Neural cell (in vitro differentiated cells): Measurements from ENCODE around the gene FCHSD2. TPM values are rescaled to one million over a fixed set of nuclear protein-coding genes. Genes with fewer than 3 reads are reported as not detected.

Source experiments
- H2AFZ ChIP-seq: fragments of 200-600, 300-800 bp; sonication (generic), shearing (Covaris generic); 2 replicates; pipeline ENCODE4 v1.6.0; 2014; ENCODE audit warnings: low read depth, mild to moderate bottlenecking, antibody characterized with exemption, low read length, moderate library complexity
- H3F3A ChIP-seq: fragments of 200-600 bp; shearing (Covaris generic); 2 replicates; pipeline ENCODE4 v1.6.1; 2016; ENCODE audit warnings: mild to moderate bottlenecking, moderate library complexity, mixed read lengths, antibody characterized with exemption, low read length; ENCODE audit not compliant: insufficient read depth, poor library complexity, severe bottlenecking
- H3K27ac ChIP-seq: fragments of 200-600, 300-800 bp; sonication (generic), shearing (Covaris generic); 2 replicates; pipeline ENCODE4 v1.5.1; 2014; ENCODE audit warnings: mild to moderate bottlenecking, low read length, moderate library complexity
- H3K27me3 ChIP-seq: fragments of 300-800, 200-600 bp; sonication (generic), shearing (Covaris generic); 2 replicates; pipeline ENCODE4 v1.6.0; 2014; ENCODE audit warnings: mild to moderate bottlenecking, low read depth, low read length, moderate library complexity; ENCODE audit not compliant: insufficient read depth
- H3K36me3 ChIP-seq: fragments of 300-800, 200-600 bp; sonication (generic), shearing (Covaris generic); 2 replicates; pipeline ENCODE4 v1.5.1; 2014; ENCODE audit warnings: mild to moderate bottlenecking, antibody characterized with exemption, low read length, moderate library complexity; ENCODE audit not compliant: insufficient read depth
- H3K4me2 ChIP-seq: fragments of 300-800, 200-600 bp; sonication (generic), shearing (Covaris generic); 2 replicates; pipeline ENCODE4 v1.6.0; 2014; ENCODE audit warnings: mild to moderate bottlenecking, low read length
- H3K4me3 ChIP-seq: fragments of 300-800, 200-600 bp; sonication (generic), shearing (Covaris generic); 2 replicates; pipeline ENCODE4 v1.5.1; 2014; ENCODE audit warnings: mild to moderate bottlenecking, low read length, moderate library complexity
- H3K79me2 ChIP-seq: fragments of 200-600 bp; shearing (Covaris generic); replicated peaks from 2 replicates; pipeline ENCODE4 v1.6.0; 2014; ENCODE audit warnings: mild to moderate bottlenecking, low read length, moderate library complexity; ENCODE audit not compliant: insufficient read depth
- H3K9ac ChIP-seq: fragments of 300-800, 200-600 bp; sonication (generic), shearing (Covaris generic); 2 replicates; pipeline ENCODE4 v1.6.1; 2016; ENCODE audit warnings: mild to moderate bottlenecking, low read length, mixed read lengths
- H3K9me2 ChIP-seq: fragments of 200-600 bp; shearing (Covaris generic); 2 replicates; pipeline ENCODE4 v1.6.1; 2016; ENCODE audit warnings: mild to moderate bottlenecking, low read length, mixed read lengths; ENCODE audit not compliant: insufficient read depth
- H3K9me3 ChIP-seq: fragments of 200-600, 300-800 bp; sonication (generic), shearing (Covaris generic); 2 replicates; pipeline ENCODE4 v1.6.1; 2016; ENCODE audit warnings: mild to moderate bottlenecking, mixed run types, low read length, moderate library complexity, mixed read lengths
- H4K20me1 ChIP-seq: fragments of 200-600 bp; shearing (Covaris generic); 2 replicates; pipeline ENCODE4 v1.6.1; 2016; ENCODE audit warnings: mild to moderate bottlenecking, mixed run types; ENCODE audit not compliant: insufficient read depth
- EP300 ChIP-seq: fragments of 450-650 bp; conservative IDR thresholded peaks from 2 replicates; pipeline ENCODE4 v1.6.1; 2014; ENCODE audit warnings: antibody characterized with exemption, mild to moderate bottlenecking, moderate library complexity; ENCODE audit not compliant: poor library complexity, severe bottlenecking
- EZH2 ChIP-seq: fragments of 200-600, 300-800 bp; shearing (Covaris generic), sonication (generic); IDR thresholded peaks from 2 replicates; pipeline ENCODE4 v1.6.1; 2014; ENCODE audit warnings: antibody characterized with exemption, low read length, borderline replicate concordance, mild to moderate bottlenecking; ENCODE audit not compliant: insufficient read depth, poor library complexity, severe bottlenecking
- MXI1 ChIP-seq: fragments of 450-650 bp; conservative IDR thresholded peaks from 2 replicates; pipeline ENCODE4 v1.6.1; 2014; ENCODE audit warnings: antibody characterized with exemption, mild to moderate bottlenecking; ENCODE audit not compliant: poor library complexity, severe bottlenecking
- POLR2AphosphoS5 ChIP-seq: IDR thresholded peaks from 2 replicates; pipeline ENCODE4 v1.6.1; 2012
- RAD21 ChIP-seq: fragments of 450-650 bp; conservative IDR thresholded peaks from 2 replicates; pipeline ENCODE4 v1.6.1; 2014; ENCODE audit warnings: antibody characterized with exemption, mild to moderate bottlenecking, moderate library complexity
- SMC3 ChIP-seq: fragments of 450-650 bp; conservative IDR thresholded peaks from 2 replicates; pipeline ENCODE4 v1.6.1; 2014; ENCODE audit warnings: antibody characterized with exemption, mild to moderate bottlenecking, moderate library complexity; ENCODE audit not compliant: poor library complexity
- TAF1 ChIP-seq: IDR thresholded peaks from 2 replicates; pipeline ENCODE4 v1.6.1; 2012; ENCODE audit warnings: low read depth
- polyA plus RNA-seq: library from polyadenylated mRNA; depleted of rRNA; stranded (reverse); fragments of >200 nt; gene quantifications from 2 replicates; pipeline ENCODE4 v1.2.3, GENCODE V29; 2014
- TF ChIP-seq, protein P1 (sequence below): IDR thresholded peaks from 2 replicates; pipeline ENCODE4 v1.6.1; 2012; ENCODE audit warnings: borderline replicate concordance
- TF ChIP-seq, protein P2 (sequence below): fragments of 450-650 bp; IDR thresholded peaks from 2 replicates; pipeline ENCODE4 v1.5.1; 2014; ENCODE audit warnings: antibody characterized with exemption, mild to moderate bottlenecking, moderate library complexity; ENCODE audit not compliant: poor library complexity, severe bottlenecking

The FCHSD2 gene
- polyA plus RNA-seq, 1 donor from 2014 or later, result 40.8 TPM

DNA sequence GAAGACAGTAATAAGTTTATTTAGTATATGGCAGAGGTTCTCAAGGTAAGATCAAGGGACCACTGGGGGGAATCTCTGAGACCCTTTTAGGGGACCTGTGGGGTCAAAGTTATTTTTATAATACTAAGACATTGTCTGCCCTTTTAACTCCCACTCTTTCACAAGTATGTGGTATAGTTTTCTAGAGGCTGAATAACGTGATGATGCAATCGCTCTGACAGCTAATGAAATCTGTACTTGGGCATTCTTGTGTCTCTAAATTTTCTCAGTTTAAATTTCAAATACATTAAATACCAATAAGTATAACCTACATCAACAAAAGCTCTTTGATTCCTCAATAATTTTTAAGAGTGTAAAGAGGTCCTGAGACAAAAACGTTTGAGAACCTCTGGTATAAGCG is 180.0 kb downstream of the FCHSD2 start:
- Histone ChIP-seq H3K27me3 (no peaks in the 10 kb centered on the region), H3K9me3 (no peaks in the 10 kb centered on the region), H3K4me2 (no peak overlapping the region), H4K20me1 (no peaks in the 10 kb centered on the region), H3K27ac (no peak overlapping the region), H3K9ac (no peak overlapping the region), H3K9me2 (no peaks in the 10 kb centered on the region), H3F3A (no peaks in the 10 kb centered on the region), H3K36me3 (no peaks in the 10 kb centered on the region), H2AFZ (no peak overlapping the region), H3K79me2 (no peaks in the 10 kb centered on the region), H3K4me3 (no peak overlapping the region)
- TF ChIP-seq, protein P1, sequence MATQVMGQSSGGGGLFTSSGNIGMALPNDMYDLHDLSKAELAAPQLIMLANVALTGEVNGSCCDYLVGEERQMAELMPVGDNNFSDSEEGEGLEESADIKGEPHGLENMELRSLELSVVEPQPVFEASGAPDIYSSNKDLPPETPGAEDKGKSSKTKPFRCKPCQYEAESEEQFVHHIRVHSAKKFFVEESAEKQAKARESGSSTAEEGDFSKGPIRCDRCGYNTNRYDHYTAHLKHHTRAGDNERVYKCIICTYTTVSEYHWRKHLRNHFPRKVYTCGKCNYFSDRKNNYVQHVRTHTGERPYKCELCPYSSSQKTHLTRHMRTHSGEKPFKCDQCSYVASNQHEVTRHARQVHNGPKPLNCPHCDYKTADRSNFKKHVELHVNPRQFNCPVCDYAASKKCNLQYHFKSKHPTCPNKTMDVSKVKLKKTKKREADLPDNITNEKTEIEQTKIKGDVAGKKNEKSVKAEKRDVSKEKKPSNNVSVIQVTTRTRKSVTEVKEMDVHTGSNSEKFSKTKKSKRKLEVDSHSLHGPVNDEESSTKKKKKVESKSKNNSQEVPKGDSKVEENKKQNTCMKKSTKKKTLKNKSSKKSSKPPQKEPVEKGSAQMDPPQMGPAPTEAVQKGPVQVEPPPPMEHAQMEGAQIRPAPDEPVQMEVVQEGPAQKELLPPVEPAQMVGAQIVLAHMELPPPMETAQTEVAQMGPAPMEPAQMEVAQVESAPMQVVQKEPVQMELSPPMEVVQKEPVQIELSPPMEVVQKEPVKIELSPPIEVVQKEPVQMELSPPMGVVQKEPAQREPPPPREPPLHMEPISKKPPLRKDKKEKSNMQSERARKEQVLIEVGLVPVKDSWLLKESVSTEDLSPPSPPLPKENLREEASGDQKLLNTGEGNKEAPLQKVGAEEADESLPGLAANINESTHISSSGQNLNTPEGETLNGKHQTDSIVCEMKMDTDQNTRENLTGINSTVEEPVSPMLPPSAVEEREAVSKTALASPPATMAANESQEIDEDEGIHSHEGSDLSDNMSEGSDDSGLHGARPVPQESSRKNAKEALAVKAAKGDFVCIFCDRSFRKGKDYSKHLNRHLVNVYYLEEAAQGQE, result no peak
- TF ChIP-seq POLR2AphosphoS5, result no peak
- no peak for TF ChIP-seq RAD21
- no peak for TF ChIP-seq EZH2
- TF ChIP-seq SMC3, result no peak
- TF ChIP-seq EP300, result no peak
- no peak for TF ChIP-seq TAF1
- no peak for TF ChIP-seq MXI1
- TF ChIP-seq, protein P2, sequence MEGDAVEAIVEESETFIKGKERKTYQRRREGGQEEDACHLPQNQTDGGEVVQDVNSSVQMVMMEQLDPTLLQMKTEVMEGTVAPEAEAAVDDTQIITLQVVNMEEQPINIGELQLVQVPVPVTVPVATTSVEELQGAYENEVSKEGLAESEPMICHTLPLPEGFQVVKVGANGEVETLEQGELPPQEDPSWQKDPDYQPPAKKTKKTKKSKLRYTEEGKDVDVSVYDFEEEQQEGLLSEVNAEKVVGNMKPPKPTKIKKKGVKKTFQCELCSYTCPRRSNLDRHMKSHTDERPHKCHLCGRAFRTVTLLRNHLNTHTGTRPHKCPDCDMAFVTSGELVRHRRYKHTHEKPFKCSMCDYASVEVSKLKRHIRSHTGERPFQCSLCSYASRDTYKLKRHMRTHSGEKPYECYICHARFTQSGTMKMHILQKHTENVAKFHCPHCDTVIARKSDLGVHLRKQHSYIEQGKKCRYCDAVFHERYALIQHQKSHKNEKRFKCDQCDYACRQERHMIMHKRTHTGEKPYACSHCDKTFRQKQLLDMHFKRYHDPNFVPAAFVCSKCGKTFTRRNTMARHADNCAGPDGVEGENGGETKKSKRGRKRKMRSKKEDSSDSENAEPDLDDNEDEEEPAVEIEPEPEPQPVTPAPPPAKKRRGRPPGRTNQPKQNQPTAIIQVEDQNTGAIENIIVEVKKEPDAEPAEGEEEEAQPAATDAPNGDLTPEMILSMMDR, result no peak

DNA sequence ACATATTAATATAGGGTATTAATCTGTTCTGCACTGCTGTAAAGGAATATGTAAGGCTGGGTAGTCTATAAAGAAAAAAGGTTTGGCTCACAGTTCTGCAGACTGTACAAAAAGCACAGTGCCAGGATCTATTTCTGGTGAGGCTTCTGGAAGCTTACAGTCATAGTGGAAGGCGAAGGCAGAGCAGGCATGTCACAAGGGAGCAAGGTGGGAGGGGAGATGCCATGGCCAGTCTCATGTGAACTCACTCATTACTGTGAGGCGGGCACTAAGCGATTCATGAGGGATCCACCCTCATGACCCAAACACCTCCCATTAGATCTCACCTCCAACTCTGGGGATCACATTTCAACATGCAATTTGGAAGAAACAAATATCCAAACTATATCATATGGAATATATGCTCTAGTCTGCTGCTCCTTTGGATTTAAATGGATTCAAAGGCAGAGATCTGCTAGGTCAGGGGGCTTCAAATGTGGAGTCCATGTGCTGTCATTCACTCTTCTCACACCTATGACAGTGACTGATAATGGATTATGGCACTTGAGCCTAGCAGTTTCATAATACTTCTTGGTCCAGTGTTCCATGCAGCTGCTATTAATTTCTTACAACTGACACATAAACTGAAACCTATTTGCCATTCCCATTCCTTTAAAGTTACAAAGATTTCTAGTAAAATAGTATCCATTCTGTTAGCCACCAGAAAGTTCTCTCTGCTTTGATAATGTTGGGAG is 182.0 kb downstream of the FCHSD2 start:
- H4K20me1 ChIP-seq, result no peaks in the 10 kb centered on the region
- H3K36me3 ChIP-seq, result no peaks in the 10 kb centered on the region
- TF ChIP-seq SMC3, result no peak
- no peak for TF ChIP-seq EZH2
- TF ChIP-seq POLR2AphosphoS5, result no peak
- no peak for TF ChIP-seq TAF1
- H3K4me2 ChIP-seq, result no peak overlapping the region
- H3K27ac ChIP-seq, result no peak overlapping the region
- H3K4me3 ChIP-seq, result no peak overlapping the region
- H3K27me3 ChIP-seq, result no peaks in the 10 kb centered on the region
- no peak overlapping the region for H2AFZ ChIP-seq
- no peaks in the 10 kb centered on the region for H3K9me3 ChIP-seq
- no peak overlapping the region for H3K9ac ChIP-seq
- H3K79me2 ChIP-seq, result no peaks in the 10 kb centered on the region
- no peaks in the 10 kb centered on the region for H3F3A ChIP-seq
- H3K9me2 ChIP-seq, result no peaks in the 10 kb centered on the region
